Measurements from ENCODE around the gene ARAP2. TPM values are rescaled to one million over a fixed set of nuclear protein-coding genes. Genes with fewer than 3 reads are reported as not detected.

ARAP2 gene
- total RNA-seq, 6 experiments from 2014 or later = not detected

DNA sequence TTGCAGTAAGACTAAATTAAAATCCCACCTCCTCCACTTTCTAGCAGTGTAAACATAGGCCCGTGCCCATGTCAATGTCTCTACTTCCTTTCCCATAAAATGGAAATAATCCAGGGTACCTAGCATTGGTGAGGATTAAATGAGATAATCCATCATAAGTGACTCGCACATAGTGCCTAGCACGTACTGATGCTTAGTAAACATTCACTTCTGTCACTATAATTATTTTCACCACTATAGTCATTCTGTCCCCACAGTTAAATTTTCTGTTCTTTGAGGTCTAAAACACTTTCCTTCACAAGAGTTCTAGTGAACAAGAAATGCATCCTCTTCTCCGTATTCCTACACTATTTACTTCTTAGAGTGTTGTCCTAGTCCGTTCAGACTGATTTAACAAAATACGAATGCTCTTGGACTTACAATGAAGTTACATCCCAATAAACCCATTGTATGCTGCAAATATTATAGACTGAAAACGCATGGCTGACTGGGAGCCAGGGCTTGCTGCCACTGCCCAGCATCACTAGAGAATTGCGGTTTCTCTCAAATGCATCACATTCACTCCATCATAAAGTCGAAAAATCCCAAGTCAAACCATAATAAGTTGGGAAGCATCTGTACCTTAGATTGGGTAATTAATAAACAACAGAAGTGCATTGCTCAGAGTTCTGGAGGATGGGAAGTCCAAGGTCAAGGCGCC lies 10.6 kb downstream of the ARAP2 start:
- Mint-ChIP-seq H3K27me3 (ENCODE audit: insufficient read depth) (peaks cover 2% of the 10 kb centered on the region; the same call in 1 of the 2 replicates), H3K4me1 (ENCODE audit: low read depth) (no peaks in the 10 kb centered on the region), H3K4me3 (no peak overlapping the region), H3K36me3 (ENCODE audit: low read depth) (no peaks in the 10 kb centered on the region), H3K9me3 (peaks cover 32% of the 10 kb centered on the region), H3K27ac (no peak overlapping the region)
- DNase-seq = no peak
- TF ChIP-seq, protein P1, sequence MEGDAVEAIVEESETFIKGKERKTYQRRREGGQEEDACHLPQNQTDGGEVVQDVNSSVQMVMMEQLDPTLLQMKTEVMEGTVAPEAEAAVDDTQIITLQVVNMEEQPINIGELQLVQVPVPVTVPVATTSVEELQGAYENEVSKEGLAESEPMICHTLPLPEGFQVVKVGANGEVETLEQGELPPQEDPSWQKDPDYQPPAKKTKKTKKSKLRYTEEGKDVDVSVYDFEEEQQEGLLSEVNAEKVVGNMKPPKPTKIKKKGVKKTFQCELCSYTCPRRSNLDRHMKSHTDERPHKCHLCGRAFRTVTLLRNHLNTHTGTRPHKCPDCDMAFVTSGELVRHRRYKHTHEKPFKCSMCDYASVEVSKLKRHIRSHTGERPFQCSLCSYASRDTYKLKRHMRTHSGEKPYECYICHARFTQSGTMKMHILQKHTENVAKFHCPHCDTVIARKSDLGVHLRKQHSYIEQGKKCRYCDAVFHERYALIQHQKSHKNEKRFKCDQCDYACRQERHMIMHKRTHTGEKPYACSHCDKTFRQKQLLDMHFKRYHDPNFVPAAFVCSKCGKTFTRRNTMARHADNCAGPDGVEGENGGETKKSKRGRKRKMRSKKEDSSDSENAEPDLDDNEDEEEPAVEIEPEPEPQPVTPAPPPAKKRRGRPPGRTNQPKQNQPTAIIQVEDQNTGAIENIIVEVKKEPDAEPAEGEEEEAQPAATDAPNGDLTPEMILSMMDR (IDR thresholded peaks at IDR 0.05) = no peak

DNA sequence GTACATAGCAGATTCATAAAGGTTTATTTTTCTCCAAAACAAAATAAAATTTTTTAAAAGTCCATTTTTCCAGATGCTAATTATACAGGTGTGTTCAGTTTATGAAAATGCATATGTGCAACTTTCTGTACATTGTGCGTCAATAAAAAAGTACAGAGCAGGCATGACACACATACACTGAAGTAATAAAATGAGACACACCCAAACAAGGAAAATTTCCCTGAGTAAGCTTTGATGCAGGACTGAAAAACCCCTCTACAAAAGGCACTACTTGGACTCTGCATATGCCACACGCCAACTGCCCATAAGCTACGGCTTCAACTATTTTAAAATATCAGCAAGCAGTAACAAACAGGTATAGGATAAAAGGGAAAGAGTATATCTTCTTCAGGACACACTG lies 13.8 kb downstream of the ARAP2 start:
- Mint-ChIP-seq H3K4me1 (ENCODE audit: low read depth) (no peaks in the 10 kb centered on the region), H3K9me3 (peaks cover 19% of the 10 kb centered on the region)
- TF ChIP-seq, protein P1 (IDR thresholded peaks at IDR 0.05) = no peak

DNA sequence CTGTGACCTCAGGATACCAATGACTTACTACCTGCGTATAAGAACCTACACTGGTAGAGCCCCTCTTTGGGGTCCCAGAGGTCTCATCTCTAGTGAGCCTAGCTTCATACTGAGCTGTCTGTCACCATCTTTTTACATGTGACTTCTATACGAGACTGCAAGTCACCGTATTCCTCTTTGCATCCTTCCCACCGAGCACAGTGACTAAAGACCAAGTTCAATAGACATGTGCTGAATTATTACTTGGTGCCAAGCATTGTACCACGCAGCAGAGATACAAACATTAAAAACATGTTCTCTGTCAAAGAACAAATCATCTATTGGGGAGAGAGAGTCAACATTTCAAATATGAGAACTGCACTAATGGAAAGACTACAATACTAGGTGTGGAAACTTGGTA lies 16.4 kb downstream of the ARAP2 start:
- peaks cover 9% of the 10 kb centered on the region for H3K9me3 Mint-ChIP-seq
- H3K36me3 Mint-ChIP-seq (ENCODE audit: low read depth) = no peaks in the 10 kb centered on the region
- no peaks in the 10 kb centered on the region for H3K4me1 Mint-ChIP-seq (ENCODE audit: low read depth)
- DNase-seq = no peak
- H3K4me3 Mint-ChIP-seq = no peak overlapping the region
- TF ChIP-seq, protein P1 (IDR thresholded peaks at IDR 0.05) = no peak
- H3K27ac Mint-ChIP-seq = no peak overlapping the region
- H3K27me3 Mint-ChIP-seq (ENCODE audit: insufficient read depth) = no peaks in the 10 kb centered on the region

More for the DNA sequence above, 13.8 kb downstream of the ARAP2 start:
- Mint-ChIP-seq H3K4me3 (no peak overlapping the region), H3K27ac (no peak overlapping the region), H3K36me3 (ENCODE audit: low read depth) (no peaks in the 10 kb centered on the region), H3K27me3 (ENCODE audit: insufficient read depth) (peaks cover 2% of the 10 kb centered on the region; the same call in 1 of the 2 replicates)
- no peak for DNase-seq

DNA sequence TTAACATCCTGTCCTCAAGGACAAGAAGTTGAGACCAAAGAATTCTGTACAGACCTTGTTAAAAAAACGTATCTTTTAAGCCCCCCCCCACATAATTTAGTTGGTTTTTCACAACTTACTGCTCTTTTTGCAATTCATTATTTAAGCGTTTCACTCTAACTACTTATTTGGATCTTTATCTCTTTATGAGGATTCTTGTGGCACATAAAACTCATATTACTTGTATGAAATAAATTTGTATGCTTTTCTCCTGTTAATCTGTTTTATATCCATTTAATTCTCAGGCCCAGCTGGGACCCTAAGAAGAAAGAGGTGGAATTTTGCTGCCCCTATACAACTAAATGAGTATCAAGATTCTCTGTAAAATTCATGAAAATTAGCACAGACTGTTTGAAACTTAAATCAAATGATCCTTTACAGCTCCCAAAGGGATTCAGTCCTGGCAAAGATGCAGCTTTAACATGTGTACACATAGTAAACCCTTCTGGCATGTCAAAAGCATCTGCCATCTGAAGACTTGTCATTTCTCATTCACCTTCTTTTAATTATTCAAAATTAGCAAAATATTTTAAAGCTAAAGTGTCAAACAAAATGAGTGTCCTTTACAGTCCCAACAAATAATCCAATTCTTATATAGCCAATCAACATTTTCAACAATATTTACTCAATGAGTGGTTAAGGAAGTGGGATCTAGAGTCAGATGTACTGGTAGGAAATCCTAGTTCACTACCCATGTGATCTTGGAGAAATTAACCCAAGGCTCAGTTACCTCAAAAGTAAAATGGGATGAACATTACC lies 17.7 kb downstream of the ARAP2 start:
- Mint-ChIP-seq H3K4me1 (ENCODE audit: low read depth) (no peaks in the 10 kb centered on the region), H3K4me3 (no peak overlapping the region), H3K36me3 (ENCODE audit: low read depth) (no peaks in the 10 kb centered on the region), H3K27ac (no peak overlapping the region), H3K9me3 (peaks cover 6% of the 10 kb centered on the region), H3K27me3 (ENCODE audit: insufficient read depth) (no peaks in the 10 kb centered on the region)
- TF ChIP-seq, protein P1 (IDR thresholded peaks at IDR 0.05) = no peak
- DNase-seq = no peak

DNA sequence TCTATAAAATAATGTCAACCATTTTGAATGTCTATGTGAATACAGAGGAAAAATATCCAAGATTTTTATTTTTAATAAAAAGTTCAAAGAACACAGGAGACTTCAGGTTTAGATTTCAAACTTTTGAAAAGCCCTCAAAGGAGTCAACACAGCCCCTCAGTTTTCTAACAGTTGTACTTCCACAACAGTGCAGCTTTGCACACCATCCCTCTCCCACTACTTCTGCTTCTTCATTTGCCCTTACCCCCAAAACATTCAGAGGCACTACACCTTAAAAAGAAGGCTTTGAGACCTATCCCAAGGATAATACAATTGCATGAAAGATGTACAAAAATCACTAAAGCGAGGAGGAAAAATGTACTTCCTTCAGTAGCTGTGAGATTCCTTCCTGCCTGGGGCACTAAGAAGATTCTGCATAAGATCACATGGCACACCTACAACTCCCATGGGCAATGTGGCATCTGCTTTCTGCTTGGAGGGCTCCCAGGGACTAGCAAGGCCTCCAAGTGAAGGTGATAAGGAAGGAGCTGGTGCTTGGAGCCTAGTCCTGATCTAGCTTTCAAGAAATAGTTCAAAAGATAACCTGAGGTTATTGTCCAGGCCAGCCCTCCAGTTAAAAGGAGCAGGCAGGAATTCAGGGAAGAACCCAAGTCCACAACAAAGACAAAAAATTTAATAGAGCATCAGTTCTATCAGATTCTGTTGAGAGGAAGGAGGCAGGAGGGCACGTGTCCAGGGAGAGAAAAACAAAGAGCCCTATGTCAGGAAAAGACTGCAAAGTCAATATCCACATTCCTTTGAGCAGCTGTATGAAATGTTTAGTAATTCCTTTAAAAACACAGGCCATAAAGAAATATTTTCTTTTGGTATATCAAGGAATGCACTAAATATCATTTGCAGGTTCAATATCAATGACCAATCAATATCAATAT lies 19.1 kb downstream of the ARAP2 start:
- H3K4me1 Mint-ChIP-seq (ENCODE audit: low read depth) = no peaks in the 10 kb centered on the region
- DNase-seq = no peak
- H3K27me3 Mint-ChIP-seq (ENCODE audit: insufficient read depth) = no peaks in the 10 kb centered on the region
- peaks cover 5% of the 10 kb centered on the region for H3K9me3 Mint-ChIP-seq
- no peak overlapping the region for H3K27ac Mint-ChIP-seq
- no peaks in the 10 kb centered on the region for H3K36me3 Mint-ChIP-seq (ENCODE audit: low read depth)
- no peak overlapping the region for H3K4me3 Mint-ChIP-seq
- TF ChIP-seq, protein P1 (IDR thresholded peaks at IDR 0.05) = no peak
